GM10847 (cell line): ENCODE measurements around the gene NOS3.

Source experiments
- POLR2A ChIP-seq: IDR thresholded peaks from 2 replicates; pipeline ENCODE4 v1.6.1; 2011; ENCODE audit not compliant: insufficient read length; ENCODE audit errors: extremely low read depth

The NOS3 gene

GRCh38 chr7:150968734-150969372 lies 22.0 kb upstream of the NOS3 start:
- no peak for TF ChIP-seq POLR2A

- TF ChIP-seq POLR2A: no peak
Observed at GRCh38 chr7:150969475-150969874, 21.3 kb upstream of the NOS3 start.

GRCh38 chr7:150970424-150970823 lies 20.4 kb upstream of the NOS3 start:
- no peak for TF ChIP-seq POLR2A

- TF ChIP-seq POLR2A: no peak
Observed at GRCh38 chr7:150971242-150972022, 19.4 kb upstream of the NOS3 start.

- no peak for TF ChIP-seq POLR2A
Observed at GRCh38 chr7:150972023-150972468, 18.8 kb upstream of the NOS3 start.

GRCh38 chr7:150972741-150973140 lies 18.1 kb upstream of the NOS3 start:
- TF ChIP-seq POLR2A: no peak

- no peak for TF ChIP-seq POLR2A
Observed at GRCh38 chr7:150973571-150974451, 17.0 kb upstream of the NOS3 start.

- TF ChIP-seq POLR2A: peak; percentile 48
Observed at GRCh38 chr7:150974468-150975391, 16.1 kb upstream of the NOS3 start.

GRCh38 chr7:150975536-150976319 lies 15.1 kb upstream of the NOS3 start:
- TF ChIP-seq POLR2A: no peak

GRCh38 chr7:150976529-150977381 lies 14.1 kb upstream of the NOS3 start:
- no peak for TF ChIP-seq POLR2A

- TF ChIP-seq POLR2A: no peak
Observed at GRCh38 chr7:150977382-150978125, 13.3 kb upstream of the NOS3 start.

- TF ChIP-seq POLR2A: no peak
Observed at GRCh38 chr7:150978126-150978789, 12.6 kb upstream of the NOS3 start, which contains the start of gene KCNH2. KCNH2 (minus strand) TSS chr7:150978321; CDS start chr7:150977913, 408 bp downstream.
